Liver (tissue), 3 donors: ENCODE results near the gene DESI1.

Source experiments
- EGR1 ChIP-seq, 2 donors: IDR thresholded peaks; 2 replicates each; pipeline ENCODE4 v1.6.1; 2016 to 2018; ENCODE audit warnings: antibody characterized with exemption in 2 of 2, low read depth in 2 of 2
- GABPA ChIP-seq, 2 donors: IDR thresholded peaks in 1 of 2; conservative IDR thresholded peaks in 1 of 2; 2 replicates each; pipeline ENCODE4 v1.6.1; 2016; ENCODE audit warnings: antibody characterized with exemption in 2 of 2, mild to moderate bottlenecking in 1 of 2, moderate library complexity in 1 of 2
- TF ChIP-seq, protein P1 (sequence below): fragments of 150-350 bp; IDR thresholded peaks from 2 replicates; pipeline ENCODE4 v1.5.1; 2017; ENCODE audit warnings: improper control_type of control experiment, low read depth, low read length; ENCODE audit not compliant: missing input control
- TF ChIP-seq, protein P2 (sequence below): IDR thresholded peaks from 2 replicates; pipeline ENCODE4 v1.6.1; 2016; ENCODE audit warnings: antibody characterized with exemption
- donor health status: healthy.
- donor health status: healthy.

DNA sequence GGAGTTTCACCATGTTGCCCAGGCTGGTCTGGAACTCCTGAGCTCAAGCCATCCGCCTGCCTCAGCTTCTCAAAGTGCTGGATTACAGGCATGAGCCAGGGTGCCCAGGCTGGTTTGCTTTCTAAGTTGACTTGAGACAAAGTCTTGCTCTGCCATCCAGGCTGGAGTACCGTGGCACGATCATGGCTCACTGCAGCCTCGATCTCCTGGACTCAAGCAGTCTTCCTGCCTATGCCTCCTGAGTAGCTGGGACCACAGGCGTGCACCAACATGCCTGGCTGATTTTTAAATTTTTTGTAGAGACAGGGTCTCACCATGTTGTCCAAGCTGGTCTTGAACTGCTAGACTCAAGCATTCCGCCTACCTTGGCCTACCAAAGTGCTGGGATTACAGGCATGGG, 36.9 kb upstream of the DESI1 start:
- TF ChIP-seq, protein P1, sequence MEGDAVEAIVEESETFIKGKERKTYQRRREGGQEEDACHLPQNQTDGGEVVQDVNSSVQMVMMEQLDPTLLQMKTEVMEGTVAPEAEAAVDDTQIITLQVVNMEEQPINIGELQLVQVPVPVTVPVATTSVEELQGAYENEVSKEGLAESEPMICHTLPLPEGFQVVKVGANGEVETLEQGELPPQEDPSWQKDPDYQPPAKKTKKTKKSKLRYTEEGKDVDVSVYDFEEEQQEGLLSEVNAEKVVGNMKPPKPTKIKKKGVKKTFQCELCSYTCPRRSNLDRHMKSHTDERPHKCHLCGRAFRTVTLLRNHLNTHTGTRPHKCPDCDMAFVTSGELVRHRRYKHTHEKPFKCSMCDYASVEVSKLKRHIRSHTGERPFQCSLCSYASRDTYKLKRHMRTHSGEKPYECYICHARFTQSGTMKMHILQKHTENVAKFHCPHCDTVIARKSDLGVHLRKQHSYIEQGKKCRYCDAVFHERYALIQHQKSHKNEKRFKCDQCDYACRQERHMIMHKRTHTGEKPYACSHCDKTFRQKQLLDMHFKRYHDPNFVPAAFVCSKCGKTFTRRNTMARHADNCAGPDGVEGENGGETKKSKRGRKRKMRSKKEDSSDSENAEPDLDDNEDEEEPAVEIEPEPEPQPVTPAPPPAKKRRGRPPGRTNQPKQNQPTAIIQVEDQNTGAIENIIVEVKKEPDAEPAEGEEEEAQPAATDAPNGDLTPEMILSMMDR = no peak
- TF ChIP-seq GABPA (IDR thresholded peaks at IDR 0.05 in 1 of 2, conservative IDR thresholded peaks at IDR 0.05 in 1 of 2) = no peak
- TF ChIP-seq, protein P2, sequence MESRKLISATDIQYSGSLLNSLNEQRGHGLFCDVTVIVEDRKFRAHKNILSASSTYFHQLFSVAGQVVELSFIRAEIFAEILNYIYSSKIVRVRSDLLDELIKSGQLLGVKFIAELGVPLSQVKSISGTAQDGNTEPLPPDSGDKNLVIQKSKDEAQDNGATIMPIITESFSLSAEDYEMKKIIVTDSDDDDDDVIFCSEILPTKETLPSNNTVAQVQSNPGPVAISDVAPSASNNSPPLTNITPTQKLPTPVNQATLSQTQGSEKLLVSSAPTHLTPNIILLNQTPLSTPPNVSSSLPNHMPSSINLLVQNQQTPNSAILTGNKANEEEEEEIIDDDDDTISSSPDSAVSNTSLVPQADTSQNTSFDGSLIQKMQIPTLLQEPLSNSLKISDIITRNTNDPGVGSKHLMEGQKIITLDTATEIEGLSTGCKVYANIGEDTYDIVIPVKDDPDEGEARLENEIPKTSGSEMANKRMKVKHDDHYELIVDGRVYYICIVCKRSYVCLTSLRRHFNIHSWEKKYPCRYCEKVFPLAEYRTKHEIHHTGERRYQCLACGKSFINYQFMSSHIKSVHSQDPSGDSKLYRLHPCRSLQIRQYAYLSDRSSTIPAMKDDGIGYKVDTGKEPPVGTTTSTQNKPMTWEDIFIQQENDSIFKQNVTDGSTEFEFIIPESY = no peak
- TF ChIP-seq EGR1 (IDR thresholded peaks at IDR 0.05; ENCODE audit: low read depth in 2 of 2) = no peak
